HepG2 (cell line): ENCODE results near the gene JSRP1. TPM values are rescaled to one million over a fixed set of nuclear protein-coding genes. Genes with fewer than 3 reads are reported as not detected.

ENCODE experiments used
- ATAC-seq: fragments of 200-7000 bp; cut with Tn5 transposase; 3 replicates; pipeline ENCODE4 v1.9.1; 2020; ENCODE audit warnings: mild to moderate bottlenecking, moderate library complexity
- BruUV-seq: library from RNA; stranded (reverse); fragments of 400-500 nt; replicated peaks from 2 replicates; lab custom pipeline; 2021; lab: Mats Ljungman, UMichigan
- CTCF ChIA-PET: fragments of 300-600 bp; formaldehyde crosslinking; extraction: SDS; loops from one replicate; lab custom pipeline; 2021; ENCODE audit warnings: low total read pairs, inconsistent platforms, low intra/inter-chr PET ratio; lab: Yijun Ruan, JAX
- POLR2A ChIA-PET: fragments of 350-600 bp; sonication (Branson Sonifier 250); formaldehyde crosslinking; loops from one replicate; lab custom pipeline; 2020; ENCODE audit warnings: antibody characterized with exemption, inconsistent platforms; lab: Yijun Ruan, JAX
- DNase-seq: peaks from one replicate; pipeline ENCODE4 v3.0.0-alpha.2; 2015; ENCODE audit warnings: low spot score
- FAIRE-seq: peaks from 3 replicates; lab custom pipeline; 2011; peaks lifted over from hg19 to GRCh38; lab: Jason Lieb, UNC
- H2AFZ ChIP-seq: one replicate; pipeline ENCODE4 v1.6.1; 2011; ENCODE audit warnings: low read length, inconsistent platforms
- H3K27ac ChIP-seq: fragments of 300-600 bp; 3 replicates; pipeline ENCODE4 v1.8.0; 2011; ENCODE audit warnings: mixed run types, mild to moderate bottlenecking, mixed read lengths, low read length, inconsistent platforms; ENCODE audit not compliant: insufficient read depth; ENCODE audit errors: extremely low read length
- H3K27me3 ChIP-seq, 2 experiments: fragments of 200-600 bp in 1 of 2; 2 replicates in 1 of 2; 3 replicates in 1 of 2; pipeline versions ENCODE4 v1.6.0 to v1.8.0; 2011; ENCODE audit warnings: low read length in 2 of 2, mild to moderate bottlenecking in 2 of 2, moderate library complexity in 2 of 2, inconsistent platforms in 1 of 2; ENCODE audit not compliant: insufficient read depth in 2 of 2, control insufficient read depth in 1 of 2
- H3K36me3 ChIP-seq, 2 experiments: fragments of 200-600 bp in 1 of 2; replicated peaks in 1 of 2; 2 replicates in 1 of 2; 3 replicates in 1 of 2; pipeline versions ENCODE4 v1.5.1 to v1.8.0; 2011; ENCODE audit warnings: low read length in 2 of 2, inconsistent platforms in 1 of 2; ENCODE audit not compliant: insufficient read depth in 2 of 2, control insufficient read depth in 1 of 2
- H3K4me1 ChIP-seq: 2 replicates; pipeline ENCODE4 v1.5.1; 2012; ENCODE audit warnings: low read length, inconsistent platforms; ENCODE audit not compliant: insufficient read depth
- H3K4me2 ChIP-seq: 2 replicates; pipeline ENCODE4 v1.6.0; 2011; ENCODE audit warnings: low read depth, low read length, inconsistent platforms
- H3K4me3 ChIP-seq, 3 experiments: fragments of 200-600 bp in 1 of 3; sonication (generic), shearing (Covaris generic) in 1 of 3; replicated peaks in 1 of 3; 2 replicates each; pipeline ENCODE4 v1.5.1; 2011 to 2016; ENCODE audit warnings: low read length in 3 of 3, inconsistent platforms in 2 of 3, low read depth in 2 of 3, mild to moderate bottlenecking in 2 of 3, control low read depth in 1 of 3, mixed read lengths in 1 of 3; ENCODE audit not compliant: insufficient read depth in 1 of 3
- H3K79me2 ChIP-seq: one replicate; pipeline ENCODE4 v1.6.1; 2011; ENCODE audit warnings: low read length, inconsistent platforms; ENCODE audit not compliant: insufficient read depth
- H3K9ac ChIP-seq: 2 replicates; pipeline ENCODE4 v1.6.0; 2011; ENCODE audit warnings: mild to moderate bottlenecking, low read depth, low read length, inconsistent platforms; ENCODE audit not compliant: insufficient read depth
- H3K9me3 ChIP-seq: 2 replicates; pipeline ENCODE4 v1.5.1; 2012; ENCODE audit warnings: mild to moderate bottlenecking, low read length
- H4K20me1 ChIP-seq: 2 replicates; pipeline ENCODE4 v1.6.0; 2011; ENCODE audit warnings: inconsistent platforms, mild to moderate bottlenecking, low read length, moderate library complexity; ENCODE audit not compliant: insufficient read depth
- AGO2 ChIP-seq: fragments of 200-400 bp; formaldehyde crosslinking; optimal IDR thresholded peaks from 2 replicates; pipeline ENCODE3; 2017; ENCODE audit warnings: mild to moderate bottlenecking, low read depth, low read length, moderate library complexity
- HCFC1 ChIP-seq: fragments of 150-350 bp; IDR thresholded peaks from 2 replicates; pipeline ENCODE4 v1.6.1; 2014; ENCODE audit warnings: low read depth, low read length
- MAFK ChIP-seq, 2 experiments: IDR thresholded peaks in 1 of 2; conservative IDR thresholded peaks in 1 of 2; 2 replicates each; pipeline ENCODE4 v1.6.1; 2011; ENCODE audit warnings: improper control_type of control experiment in 2 of 2, low read length in 2 of 2
- ZNF263 ChIP-seq: sonication (generic); formaldehyde crosslinking; IDR thresholded peaks from 2 replicates; pipeline ENCODE4 v1.4.0; 2020; ENCODE audit warnings: missing genetic modification reagents
- WGBS: methylation state at CpG from one replicate; pipeline ENCODE4 v1.1.6; 2017; ENCODE audit warnings: low lambda C conversion rate; 5-methylcytosine and 5-hydroxymethylcytosine counted together
- in situ Hi-C: cut with HindIII; loops from 2 replicates; pipeline ENCODE4 v1.10.0; 2017; ENCODE audit warnings: low pct_unique_long_range_greater_than_20kb; ENCODE audit not compliant: extremely low pct_ligation_motif_present
- intact Hi-C: fragments of 100-400 bp; cut with micrococcal nuclease; formaldehyde crosslinking; loops from one replicate; pipeline ENCODE4 v1.10.0; 2022; ENCODE audit not compliant: unreplicated experiment
- polyA plus RNA-seq, 8 experiments: library from polyadenylated mRNA; depleted of rRNA in 3 of 8; stranded (reverse) in 7 of 8; unstranded in 1 of 8; fragments of >200 nt; fragmentation: Illumina TruSeq in 4 of 8; extraction: Trizol in 4 of 8; gene quantifications; 2 replicates each; pipeline versions ENCODE4 v1.2.1 to v1.2.3, GENCODE V29; 2011 to 2016; ENCODE audit warnings: low read depth in 4 of 8, missing spikeins in 1 of 8, mixed read lengths in 1 of 8; ENCODE audit not compliant: insufficient read depth in 1 of 8
- total RNA-seq, 5 experiments: library from RNA; depleted of rRNA; stranded (reverse); fragments of >200 nt; fragmentation: Illumina TruSeq; extraction: Trizol; gene quantifications; 2 replicates each; pipeline ENCODE4 v1.2.3, GENCODE V29; 2016; ENCODE audit warnings: low read depth in 1 of 5
- TF ChIP-seq, protein P1 (sequence below): sonication (generic); formaldehyde crosslinking; IDR thresholded peaks from 2 replicates; pipeline ENCODE4 v1.4.0; 2020; ENCODE audit warnings: missing genetic modification reagents
- TF ChIP-seq, protein P2 (sequence below): sonication (generic); formaldehyde crosslinking; IDR thresholded peaks from 2 replicates; pipeline ENCODE4 v1.8.0; 2022; ENCODE audit warnings: mild to moderate bottlenecking, missing genetic modification reagents; ENCODE audit not compliant: insufficient replicate concordance

JSRP1 gene
- total and polyA plus RNA-seq, 2 of the 13 experiments (the other 11 are each of a cell fraction or from before 2014, with no cell fraction given) = 0.16 to 0.38 TPM

DNA sequence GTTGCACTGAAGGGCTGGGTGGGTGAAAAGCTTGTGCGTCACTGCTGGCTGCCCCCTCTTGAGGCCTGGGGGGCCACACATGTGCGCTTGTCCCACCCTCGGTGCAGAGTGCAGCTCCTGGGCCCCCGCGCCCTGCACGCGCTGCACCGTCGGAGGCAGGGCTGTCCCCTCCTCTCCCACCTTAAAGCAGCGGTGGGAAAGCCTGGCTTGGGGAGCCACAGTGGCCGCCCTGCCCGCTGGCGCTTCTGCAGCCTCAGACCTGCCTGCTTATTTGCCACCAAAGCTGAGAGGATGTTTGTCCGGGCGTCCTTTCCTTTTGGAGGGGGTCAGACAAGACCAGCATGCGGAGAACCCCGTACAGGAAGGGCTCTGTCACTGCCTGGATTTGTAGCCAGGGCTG, 46.8 kb downstream of the JSRP1 start:
- Histone ChIP-seq H3K79me2 (peaks cover 4% of the 10 kb centered on the region), H3K9me3 (no peaks in the 10 kb centered on the region), H4K20me1 (no peaks in the 10 kb centered on the region), H3K27ac (no peak overlapping the region), H3K27me3 (no peaks in the 10 kb centered on the region), H3K4me3 (no peak overlapping the region), H3K36me3 (peaks cover 33 to 76% of the 10 kb centered on the region in 2 experiments), H3K9ac (no peak overlapping the region), H2AFZ (no peak overlapping the region), H3K4me2 (no peak overlapping the region), H3K4me1 (peaks cover 27% of the 10 kb centered on the region)
- in situ Hi-C loops (no loop called here), intact Hi-C loops (no loop called here)
- ChIA-PET POLR2A (no interaction called here), CTCF (no interaction called here)
- 95% methylated on average over 15 of the region's 17 CpGs for WGBS
- ATAC-seq (no peak), DNase-seq (no peak), FAIRE-seq (no peak)
- BruUV-seq = no TSS peak
- no peak for TF ChIP-seq MAFK (conservative IDR thresholded peaks at IDR 0.05 in 1 of 2, IDR thresholded peaks at IDR 0.05 in 1 of 2; ENCODE audit: low read length in 2 of 2)
- TF ChIP-seq AGO2 = peak; percentile 71
- TF ChIP-seq, protein P1, sequence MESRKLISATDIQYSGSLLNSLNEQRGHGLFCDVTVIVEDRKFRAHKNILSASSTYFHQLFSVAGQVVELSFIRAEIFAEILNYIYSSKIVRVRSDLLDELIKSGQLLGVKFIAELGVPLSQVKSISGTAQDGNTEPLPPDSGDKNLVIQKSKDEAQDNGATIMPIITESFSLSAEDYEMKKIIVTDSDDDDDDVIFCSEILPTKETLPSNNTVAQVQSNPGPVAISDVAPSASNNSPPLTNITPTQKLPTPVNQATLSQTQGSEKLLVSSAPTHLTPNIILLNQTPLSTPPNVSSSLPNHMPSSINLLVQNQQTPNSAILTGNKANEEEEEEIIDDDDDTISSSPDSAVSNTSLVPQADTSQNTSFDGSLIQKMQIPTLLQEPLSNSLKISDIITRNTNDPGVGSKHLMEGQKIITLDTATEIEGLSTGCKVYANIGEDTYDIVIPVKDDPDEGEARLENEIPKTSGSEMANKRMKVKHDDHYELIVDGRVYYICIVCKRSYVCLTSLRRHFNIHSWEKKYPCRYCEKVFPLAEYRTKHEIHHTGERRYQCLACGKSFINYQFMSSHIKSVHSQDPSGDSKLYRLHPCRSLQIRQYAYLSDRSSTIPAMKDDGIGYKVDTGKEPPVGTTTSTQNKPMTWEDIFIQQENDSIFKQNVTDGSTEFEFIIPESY (CRISPR knock-in tag) = 0 out of 2 replicates have a peak, but pooled peaks have one; percentile 19

DNA sequence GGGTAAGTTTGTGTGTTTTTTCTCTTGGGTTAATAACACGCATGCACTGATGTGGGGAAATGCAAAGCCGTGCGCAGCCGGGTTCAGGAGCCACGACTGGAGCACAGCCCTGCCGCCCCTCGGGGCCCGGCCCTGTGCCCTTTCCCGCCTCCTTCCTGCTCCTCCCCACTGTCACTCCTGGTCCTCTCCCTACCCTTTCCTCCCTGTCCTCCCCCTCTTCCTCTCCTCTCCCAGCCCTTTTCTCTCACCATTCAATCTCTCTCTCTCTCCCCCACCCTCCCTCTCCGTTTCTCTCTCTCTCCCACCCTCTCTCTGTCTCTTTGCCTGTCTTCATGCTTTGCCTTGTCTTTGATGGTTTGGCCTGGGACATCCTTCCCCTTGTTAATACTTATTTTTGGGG, 47.2 kb downstream of the JSRP1 start:
- no peak for DNase-seq
- POLR2A ChIA-PET = no interaction called here
- CTCF ChIA-PET = no interaction called here
- Histone ChIP-seq H4K20me1 (no peaks in the 10 kb centered on the region), H3K9ac (no peak overlapping the region), H3K4me2 (no peak overlapping the region), H3K27ac (no peak overlapping the region), H2AFZ (no peak overlapping the region), H3K36me3 (peaks cover 33 to 76% of the 10 kb centered on the region in 2 experiments), H3K27me3 (no peaks in the 10 kb centered on the region), H3K79me2 (peaks cover 4% of the 10 kb centered on the region), H3K4me1 (peaks cover 27% of the 10 kb centered on the region), H3K9me3 (no peaks in the 10 kb centered on the region), H3K4me3 (no peak overlapping the region)
- TF ChIP-seq, protein P2, sequence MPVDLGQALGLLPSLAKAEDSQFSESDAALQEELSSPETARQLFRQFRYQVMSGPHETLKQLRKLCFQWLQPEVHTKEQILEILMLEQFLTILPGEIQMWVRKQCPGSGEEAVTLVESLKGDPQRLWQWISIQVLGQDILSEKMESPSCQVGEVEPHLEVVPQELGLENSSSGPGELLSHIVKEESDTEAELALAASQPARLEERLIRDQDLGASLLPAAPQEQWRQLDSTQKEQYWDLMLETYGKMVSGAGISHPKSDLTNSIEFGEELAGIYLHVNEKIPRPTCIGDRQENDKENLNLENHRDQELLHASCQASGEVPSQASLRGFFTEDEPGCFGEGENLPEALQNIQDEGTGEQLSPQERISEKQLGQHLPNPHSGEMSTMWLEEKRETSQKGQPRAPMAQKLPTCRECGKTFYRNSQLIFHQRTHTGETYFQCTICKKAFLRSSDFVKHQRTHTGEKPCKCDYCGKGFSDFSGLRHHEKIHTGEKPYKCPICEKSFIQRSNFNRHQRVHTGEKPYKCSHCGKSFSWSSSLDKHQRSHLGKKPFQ (CRISPR knock-in tag) = no peak
- TF ChIP-seq ZNF263 (CRISPR knock-in tag) = peak; percentile 59
- TF ChIP-seq HCFC1 = no peak
- intact Hi-C loops = no loop called here
- no TSS peak for BruUV-seq
- no peak for FAIRE-seq
- in situ Hi-C loops = no loop called here
- 91% methylated on average over 10 of the region's 10 CpGs for WGBS
- ATAC-seq = no peak
